ENCODE results near the gene DMXL1.

DNA sequence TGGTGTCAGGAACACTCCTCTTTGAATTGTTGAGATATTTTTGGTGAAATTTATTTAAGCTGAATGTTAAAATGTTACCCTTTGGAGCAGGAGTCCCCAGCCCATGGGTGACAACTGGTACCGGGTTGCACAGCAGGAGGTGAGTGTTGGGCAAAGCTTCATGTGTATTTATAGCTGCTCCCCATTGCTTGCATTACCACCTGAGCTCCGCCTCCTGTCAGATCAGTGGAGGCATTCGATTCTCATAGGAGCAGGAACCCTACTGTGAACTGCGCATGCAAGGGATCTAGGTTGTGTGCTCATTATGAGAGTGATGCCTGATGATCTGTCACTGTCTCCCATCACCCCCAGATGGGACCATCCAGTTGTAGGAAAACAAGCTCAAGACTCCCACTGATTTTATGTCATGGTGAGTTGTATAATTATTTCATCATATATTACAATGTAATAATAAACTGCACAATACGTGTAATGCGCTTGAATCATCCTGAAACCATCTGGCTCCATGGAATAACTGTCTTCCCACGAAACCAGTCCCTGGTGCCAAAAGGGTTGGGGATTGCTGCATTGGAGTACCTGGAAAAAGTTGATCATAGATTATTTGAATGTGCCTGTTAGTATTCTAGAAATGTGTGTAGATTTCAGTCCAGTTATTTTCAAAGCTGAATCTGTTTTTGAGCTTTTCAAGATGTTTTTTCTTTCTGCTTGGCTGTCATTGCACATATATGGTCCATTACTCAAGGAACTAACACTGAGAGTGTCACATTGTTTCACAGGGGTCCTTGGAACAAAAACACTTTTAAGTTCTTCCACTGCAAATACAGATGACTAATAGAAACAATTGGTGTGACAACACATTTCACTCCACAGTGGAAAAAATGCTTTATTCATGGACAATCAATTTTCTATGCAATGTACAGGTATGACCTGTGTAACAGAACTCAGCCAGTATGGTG is 180.3 kb downstream of the DMXL1 start:
- TF ChIP-seq, protein P1, sequence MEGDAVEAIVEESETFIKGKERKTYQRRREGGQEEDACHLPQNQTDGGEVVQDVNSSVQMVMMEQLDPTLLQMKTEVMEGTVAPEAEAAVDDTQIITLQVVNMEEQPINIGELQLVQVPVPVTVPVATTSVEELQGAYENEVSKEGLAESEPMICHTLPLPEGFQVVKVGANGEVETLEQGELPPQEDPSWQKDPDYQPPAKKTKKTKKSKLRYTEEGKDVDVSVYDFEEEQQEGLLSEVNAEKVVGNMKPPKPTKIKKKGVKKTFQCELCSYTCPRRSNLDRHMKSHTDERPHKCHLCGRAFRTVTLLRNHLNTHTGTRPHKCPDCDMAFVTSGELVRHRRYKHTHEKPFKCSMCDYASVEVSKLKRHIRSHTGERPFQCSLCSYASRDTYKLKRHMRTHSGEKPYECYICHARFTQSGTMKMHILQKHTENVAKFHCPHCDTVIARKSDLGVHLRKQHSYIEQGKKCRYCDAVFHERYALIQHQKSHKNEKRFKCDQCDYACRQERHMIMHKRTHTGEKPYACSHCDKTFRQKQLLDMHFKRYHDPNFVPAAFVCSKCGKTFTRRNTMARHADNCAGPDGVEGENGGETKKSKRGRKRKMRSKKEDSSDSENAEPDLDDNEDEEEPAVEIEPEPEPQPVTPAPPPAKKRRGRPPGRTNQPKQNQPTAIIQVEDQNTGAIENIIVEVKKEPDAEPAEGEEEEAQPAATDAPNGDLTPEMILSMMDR (IDR thresholded peaks at IDR 0.05) = no peak
- TF ChIP-seq POLR2A (IDR thresholded peaks at IDR 0.05) = no peak
